GM19035 (cell line): ENCODE data around the gene MACROD2.
"Not testable (repeated sequence)": the region's sequence is repeated elsewhere in the genome, so short reads cannot be mapped to it uniquely, and the experiment has no call there.

Experiments used
- ATAC-seq: cut with Tn5 transposase; IDR thresholded peaks from one replicate; pipeline ENCODE4 v1.9.1; 2021; ENCODE audit not compliant: unreplicated experiment

MACROD2 gene

DNA sequence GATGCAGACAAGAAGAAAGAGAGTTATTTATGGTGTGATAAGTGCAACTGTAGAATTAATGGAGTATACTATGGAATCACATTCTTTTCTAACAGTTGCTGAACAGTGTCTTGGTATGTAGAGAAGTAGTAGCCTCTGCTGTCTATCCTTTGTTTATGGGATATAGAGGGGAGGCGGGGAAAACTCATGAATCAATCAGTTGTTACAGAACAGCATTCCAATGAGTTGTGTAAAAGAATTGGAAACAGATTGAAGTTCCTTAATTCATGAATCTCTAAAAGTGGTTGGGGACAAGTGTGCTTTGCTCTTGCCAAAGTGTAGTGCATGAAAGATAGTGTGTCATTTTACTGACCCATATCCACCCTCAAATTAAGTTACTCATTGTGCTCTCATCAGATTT, 264.4 kb downstream of the MACROD2 start:
- no peak for ATAC-seq

DNA sequence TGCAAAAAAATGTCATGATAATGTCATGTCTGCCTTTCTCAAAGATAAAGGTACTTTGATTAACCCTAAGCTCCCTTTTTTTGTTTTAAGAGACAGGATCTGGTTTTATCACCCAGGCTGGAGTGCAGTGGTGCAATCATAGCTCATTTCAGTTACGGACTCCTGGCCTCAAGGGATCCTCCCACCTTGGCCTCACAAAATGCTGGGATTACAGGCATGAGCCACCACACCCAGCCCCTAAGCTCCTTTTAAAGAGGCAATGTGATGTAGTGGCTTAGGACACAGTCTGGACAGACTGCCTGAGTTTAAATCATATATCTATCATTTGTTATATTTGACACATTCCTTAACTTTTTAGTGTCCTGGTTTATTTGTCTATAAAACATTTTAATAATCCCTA, 265.1 kb downstream of the MACROD2 start:
- ATAC-seq = no peak

DNA sequence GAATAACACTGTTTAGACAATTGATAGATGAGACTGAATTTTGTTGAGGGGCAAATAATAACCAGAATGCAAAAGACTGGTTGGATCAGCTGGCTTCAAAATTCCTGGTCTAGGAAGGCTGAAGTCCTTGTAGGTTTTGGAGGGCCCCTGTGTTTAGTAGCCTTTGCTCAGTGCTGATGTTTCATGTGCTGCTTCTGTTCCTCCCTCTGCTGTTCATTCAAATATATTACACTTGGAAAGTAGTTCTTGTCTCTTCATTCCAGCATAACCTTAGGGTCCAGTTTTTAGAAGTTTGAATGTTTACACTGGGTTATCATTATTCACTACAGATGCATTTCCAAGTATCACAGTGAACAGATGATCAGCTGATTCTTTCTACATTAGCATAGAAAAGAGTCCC, 269.6 kb downstream of the MACROD2 start:
- ATAC-seq = no peak

DNA sequence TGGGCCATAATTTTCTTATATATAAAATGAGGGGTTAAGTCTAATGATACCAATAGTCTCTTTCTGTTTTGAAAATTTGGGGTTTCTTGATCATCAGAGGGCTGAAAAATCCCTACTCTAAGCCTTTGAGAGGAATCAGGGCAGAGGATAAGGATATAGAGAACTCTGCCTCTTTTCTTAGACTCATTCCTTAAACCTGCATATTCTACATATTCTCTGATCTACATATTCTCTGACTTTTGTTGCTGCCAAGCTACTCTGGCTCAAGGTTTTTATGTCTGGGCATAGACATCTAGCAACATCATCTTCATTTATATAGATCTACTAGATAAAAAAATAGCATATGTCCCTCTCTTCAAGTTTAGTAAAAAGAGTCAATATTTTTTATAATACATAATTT, 270.9 kb downstream of the MACROD2 start:
- ATAC-seq = no peak

DNA sequence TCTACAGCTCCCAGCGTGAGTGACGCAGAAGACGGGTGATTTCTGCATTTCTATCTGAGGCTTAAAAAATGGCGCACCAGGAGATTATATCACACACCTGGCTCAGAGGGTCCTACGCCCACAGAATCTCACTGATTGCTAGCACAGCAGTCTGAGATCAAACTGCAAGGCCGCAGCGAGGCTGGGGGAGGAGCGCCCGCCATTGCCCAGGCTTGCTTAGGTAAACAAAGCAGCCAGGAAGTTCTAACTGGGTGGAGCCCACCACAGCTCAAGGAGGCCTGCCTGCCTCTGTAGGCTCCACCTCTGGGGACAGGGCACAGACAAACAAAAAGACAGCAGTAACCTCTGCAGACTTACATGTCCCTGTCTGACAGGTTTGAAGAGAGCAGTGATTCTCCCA, 275.4 kb downstream of the MACROD2 start:
- ATAC-seq = not testable (repeated sequence)

DNA sequence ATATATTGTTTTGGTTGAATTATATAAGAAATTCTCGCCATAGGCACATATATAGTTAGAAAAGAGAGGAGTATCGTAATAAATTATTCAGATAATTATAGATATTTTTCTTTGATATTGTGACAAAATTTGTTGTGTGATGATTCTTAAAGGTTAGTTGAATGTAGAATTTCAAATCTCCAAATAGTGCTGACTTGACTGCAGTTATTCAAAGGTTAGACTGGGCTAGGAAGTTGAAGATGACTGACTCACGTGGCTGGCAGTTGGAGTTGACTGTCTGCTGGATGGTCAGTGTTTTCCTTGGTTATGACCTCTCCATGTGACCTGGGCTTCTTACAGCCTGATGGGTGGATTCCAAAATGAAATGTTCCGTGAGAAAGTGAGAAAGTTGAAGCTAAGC, 286.8 kb downstream of the MACROD2 start:
- no peak for ATAC-seq

DNA sequence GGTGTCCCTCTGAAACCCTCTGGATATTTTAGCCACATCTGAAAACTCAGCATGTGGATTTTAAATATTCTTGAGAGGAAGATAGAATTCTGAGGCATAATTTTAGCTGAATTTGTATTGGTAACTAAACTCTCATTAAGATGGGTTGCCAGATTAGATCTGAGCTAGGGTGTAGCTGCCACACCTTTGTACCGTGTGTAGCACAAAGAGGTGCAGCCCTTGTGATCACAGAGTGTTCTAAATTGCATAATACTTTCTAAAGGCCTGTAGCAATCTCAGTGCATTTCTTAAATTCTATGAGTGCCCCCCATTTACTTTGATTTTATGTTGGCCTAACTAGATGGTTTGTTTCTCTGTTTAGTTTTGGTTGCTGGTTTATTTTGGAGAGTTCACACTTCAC, 289.1 kb downstream of the MACROD2 start:
- no peak for ATAC-seq

DNA sequence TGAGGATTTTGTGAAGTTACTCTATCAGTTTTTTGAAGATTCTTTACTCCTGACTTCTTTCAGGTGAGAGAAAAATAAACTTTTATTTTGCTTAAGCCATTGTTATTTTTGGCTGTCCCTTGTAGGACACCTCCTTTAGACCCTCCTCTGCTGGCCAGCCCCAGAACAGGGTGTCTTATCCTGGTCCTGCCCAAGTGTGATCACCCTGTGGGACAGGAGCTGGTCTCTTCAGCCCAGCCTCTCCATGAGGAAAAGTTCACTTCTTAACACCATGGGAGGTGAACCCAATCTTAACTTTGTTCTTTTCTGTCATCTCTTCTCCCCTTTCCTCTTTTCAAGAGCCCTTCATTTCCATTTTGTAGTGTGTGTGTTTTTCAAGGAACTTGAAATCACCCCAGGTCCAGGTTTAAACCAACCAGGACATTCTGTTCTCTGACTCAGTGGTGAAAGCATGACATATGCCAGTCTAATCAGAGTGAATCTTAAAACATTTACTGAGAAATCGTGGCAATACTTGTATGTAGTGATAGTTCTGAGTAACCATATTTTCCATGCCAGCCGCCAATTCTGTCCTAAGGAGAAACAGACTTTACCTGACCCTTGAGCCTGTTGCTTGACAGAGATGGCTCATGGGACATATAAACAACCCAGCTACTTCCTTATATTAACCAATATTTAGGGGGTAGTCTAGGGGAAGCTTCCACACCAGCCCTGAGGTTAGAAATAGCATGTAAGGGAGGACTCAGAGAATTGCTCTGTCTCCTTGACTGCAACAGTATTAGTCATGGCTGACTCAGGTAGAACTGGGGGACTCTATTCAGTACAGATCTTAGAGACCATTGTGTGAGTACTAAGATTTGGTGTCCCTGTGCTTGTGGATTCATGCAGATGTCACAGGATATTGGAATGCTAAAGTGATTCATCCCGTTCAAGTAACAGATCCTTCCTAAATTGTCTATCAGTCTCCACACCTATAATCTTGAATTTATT, 293.3 kb downstream of the MACROD2 start:
- ATAC-seq = no peak

DNA sequence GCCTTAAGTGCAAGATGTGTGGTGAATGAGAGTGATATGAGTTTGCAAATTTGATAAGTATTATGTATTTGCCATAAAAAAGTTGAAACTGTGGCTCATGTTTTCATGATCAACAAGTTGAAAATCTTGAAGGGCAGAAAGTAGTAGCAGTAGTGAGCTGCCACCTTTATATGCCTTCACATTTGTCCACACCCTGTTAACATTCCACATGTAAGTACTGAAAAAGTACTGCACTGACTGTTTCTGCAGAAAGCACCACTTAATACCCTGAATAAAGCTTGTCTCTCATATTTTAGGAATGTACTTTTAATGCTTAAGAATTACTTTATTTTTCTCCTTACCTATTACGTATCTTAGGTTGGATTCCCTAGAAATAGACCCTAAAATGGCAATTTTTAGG, 296.2 kb downstream of the MACROD2 start:
- ATAC-seq = no peak

DNA sequence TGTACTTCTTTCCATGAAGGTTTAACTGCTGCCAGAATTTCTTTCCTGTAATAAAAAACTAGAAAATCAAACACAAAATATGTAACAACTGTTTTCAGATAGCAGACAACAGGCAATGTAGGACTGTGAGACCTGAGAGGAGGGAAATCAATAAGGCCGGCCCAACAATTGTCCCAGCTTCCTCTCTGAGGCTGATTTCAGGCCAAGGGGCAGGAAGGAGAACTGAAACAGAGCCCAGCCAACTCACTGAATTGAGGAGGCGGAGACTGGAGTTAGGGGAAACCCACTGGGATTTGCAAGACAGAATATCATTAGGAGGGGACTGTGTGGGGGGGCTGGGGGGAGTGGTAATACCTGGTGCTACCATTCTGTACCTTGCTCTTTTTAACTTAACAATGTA, 299.9 kb downstream of the MACROD2 start:
- ATAC-seq = no peak

DNA sequence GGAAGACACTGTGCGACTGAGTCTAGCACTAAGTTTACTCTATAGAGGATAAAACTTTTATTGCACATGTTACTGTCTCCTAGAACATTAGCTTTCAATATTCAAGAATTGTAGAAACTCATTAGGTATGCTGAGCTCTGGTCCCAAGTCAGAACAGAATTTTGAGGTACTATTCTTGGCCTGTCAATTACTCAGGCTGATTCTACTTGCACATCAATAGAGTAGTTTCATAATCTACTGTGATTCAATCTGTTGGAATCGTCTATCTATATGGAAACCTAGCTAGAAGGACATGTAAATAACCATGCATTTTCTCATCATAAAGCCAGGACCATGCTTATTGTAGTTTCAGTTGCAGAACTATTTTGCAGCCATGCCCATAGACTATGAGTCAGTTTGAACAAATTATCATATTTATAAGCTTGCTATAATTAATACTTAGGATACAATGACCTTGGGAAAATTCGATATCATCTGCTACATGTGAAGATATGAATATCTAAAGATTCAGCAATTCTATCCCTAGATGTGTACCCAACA, 300.5 kb downstream of the MACROD2 start:
- no peak for ATAC-seq

DNA sequence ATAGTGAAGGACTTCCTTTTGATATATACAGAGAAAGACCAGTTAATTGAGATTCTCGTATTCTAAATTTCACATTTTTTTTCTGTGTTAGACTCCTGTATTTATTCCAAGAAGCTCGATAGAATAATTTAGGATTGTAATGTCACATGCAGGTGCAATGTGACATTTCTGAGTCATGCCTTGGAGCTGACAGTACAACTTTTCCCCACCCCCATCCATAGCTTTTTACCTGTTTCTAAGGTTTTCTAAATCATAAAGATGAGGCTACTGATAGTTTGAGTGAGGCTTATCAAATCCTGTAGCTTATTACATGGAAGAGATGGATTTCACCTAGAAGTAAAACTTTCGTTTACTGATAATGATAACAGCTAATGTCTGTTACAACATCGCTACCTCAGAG, 304.5 kb downstream of the MACROD2 start:
- no peak for ATAC-seq

DNA sequence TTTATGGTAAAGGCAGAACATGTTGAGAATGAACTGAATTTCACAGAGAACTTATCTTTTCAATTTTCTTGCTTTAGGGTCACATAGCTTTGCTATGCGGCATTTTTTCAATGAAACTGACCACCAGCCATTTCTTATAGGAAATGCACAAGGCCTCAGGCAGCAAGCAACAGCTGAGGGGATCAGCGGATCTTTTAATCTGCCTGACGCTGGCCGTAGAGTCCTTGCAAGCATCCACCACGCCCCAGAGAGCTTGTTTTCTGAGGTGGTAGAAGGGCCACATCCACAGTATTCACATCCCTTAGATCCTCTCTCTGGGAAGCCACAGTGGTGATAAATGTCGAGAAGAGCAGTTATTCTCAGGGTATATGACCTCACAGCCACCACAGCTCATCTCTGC, 307.8 kb downstream of the MACROD2 start:
- ATAC-seq = no peak

DNA sequence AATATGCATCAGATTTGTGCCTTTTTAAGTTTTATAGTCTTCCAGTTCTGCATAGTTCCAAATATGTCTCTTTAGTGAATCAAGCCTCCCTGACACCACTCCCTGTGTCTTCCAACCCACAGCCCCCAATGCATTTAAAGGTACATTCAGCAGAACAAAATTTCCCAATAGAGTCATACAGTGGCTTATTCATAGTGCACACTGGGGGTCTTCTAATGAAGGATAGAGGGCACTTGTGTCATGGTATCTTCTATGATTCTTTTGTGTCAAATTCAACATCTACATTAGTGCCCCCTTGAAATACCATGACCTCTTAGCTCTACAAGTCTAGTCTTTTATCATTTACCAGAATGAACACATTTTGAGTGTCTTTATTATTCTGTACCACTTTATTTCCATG, 308.3 kb downstream of the MACROD2 start:
- ATAC-seq = no peak

DNA sequence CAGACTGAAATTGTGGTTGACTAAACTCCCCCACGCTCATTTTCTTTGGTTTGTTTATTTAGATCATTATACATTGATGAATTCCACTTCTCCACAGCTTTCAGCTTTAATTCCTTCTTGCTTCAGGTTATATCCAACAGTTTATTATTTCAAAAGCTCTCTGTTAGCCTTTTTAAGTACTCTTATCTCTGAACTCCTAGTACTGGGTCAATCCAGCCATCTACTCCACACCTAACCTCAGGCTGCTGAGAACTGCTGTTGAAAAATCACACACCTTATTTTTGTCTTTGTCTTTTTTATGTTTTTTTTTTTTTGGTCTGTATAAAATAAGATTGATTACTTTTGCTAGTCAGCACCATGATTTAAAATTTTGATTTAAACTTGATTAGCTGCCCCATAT, 309.2 kb downstream of the MACROD2 start:
- no peak for ATAC-seq

DNA sequence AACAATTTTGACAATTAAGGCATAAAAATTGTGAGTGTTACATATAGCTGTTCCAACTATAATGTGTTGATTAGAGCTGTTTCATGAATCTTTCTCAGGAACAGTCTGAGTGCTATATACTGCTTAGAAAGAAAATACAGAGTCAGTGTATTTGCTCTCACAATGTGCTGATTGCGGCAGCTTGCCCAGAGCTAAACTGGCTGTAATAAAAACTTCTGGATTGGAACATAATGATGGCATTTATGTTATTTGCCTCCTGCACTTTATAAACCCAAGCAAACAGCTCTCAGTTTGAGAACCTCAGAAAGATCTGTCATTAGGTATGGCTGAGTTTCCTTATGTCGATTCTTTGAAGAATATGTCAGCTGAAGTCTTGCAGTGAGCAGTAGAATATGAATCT, 312.6 kb downstream of the MACROD2 start:
- ATAC-seq = no peak

DNA sequence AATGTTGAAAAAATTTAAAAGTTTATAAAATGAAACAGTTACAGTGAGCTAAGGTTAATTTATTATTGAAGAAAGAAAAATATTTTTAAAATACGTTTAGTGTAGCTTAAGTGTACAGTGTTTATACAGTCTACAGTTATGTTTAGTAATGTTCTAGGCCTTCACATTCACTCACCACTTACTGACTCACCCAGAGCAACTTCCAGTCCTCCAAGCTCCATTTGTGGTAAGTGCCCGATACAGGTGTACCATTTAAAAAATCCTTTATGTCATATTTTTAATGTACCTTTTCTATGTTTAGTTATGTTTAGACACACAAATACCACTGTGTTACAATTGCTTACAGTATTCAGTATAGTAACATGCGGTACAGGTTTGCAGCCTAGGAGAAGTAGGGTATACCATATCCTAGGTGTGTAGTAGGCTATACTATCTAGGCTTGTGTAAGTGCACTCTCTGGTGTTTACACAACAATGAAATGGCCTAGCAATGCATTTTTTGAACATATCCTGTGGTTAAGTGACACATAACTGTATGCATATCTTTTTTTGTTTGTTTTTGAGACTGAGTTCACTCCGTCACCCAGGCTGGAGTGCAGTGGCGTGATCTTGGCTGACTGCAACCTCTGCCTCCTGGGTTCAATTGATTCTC, 315.8 kb downstream of the MACROD2 start:
- ATAC-seq = no peak

DNA sequence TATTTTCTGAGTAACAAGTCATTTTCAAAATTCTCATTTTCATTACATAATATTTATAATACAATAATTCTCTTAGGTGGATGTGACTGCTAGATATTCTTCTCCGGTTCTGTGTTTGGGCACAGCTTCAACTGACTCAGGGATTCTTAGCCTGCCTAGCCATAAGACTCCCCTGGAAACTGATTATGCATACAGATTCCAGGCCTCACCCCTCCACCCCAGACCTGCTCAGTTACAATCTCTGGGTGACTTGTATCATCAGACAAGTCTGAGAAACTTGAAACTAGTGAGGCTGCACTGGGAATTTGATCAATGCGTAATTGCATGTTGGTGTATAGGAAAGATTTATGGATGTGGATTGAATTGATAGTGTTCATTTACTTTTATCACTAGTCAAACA, 316.7 kb downstream of the MACROD2 start:
- no peak for ATAC-seq

DNA sequence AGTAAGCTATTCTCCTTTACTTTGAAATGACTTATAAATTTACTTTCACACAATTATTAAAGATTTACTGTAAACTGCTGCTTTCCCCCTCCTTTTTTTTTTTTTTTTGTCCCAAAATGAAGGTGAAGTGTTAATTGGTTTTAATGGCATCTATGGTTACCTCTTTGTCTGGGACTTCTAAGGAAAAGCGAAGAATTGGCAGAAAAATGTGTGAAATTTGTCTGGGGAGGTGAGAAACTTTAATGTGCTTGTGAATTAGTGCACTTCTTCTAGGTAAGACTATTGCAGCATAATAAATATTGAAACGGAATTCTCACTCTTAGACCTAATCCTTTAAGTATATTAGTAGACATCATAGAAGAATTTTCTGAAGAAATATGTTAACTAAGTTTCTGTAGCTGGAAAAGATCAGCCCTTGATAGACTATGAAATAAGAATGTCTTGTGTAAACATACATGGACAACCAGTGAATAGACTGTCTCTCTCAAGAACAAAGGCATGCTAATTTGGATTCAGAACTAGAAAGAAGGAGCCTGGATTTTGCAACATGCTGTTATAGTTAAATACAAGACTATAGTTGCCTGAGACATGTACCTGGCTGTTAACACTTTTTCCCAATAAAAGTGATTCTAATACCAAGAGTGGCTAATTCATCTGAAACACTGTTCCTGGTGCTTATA, 318.2 kb downstream of the MACROD2 start:
- no peak for ATAC-seq

DNA sequence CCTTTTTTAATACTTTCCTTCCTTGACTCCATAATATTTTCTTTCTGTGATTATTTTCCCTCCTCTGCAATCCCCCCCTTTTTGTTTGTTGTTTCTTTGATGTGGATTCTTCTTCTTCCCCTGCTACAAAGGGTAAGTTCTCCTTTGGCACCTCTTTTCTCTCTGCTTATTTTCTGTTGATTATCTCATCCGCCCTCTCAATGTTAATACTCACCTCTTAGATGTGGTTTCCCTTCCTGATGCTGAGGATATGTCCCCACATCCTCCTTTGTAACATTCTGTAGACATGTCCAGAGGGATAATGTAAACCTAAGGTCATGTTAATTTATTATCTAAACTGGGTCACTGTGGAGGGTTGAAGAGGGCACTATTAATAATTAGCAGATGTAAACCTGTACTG, 324.4 kb downstream of the MACROD2 start:
- no peak for ATAC-seq

DNA sequence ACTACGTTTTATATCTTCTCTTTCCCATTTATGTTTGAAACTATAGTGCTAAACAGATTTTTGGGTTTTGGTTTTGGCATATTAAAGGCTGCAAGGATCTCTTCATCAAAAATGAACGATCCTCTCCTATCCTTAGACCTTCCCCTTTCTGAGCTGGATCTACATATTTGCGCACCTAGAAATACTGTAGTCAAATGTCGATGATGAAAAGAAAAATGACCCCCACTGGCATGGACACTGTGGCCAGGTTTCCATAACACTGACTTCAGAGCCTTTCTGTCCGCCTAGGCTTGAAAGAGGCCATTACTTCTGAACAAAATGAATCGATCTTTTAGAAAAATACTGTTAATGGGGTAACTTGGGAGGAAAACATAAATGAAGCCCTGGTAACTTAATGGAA, 336.3 kb downstream of the MACROD2 start:
- ATAC-seq = no peak

DNA sequence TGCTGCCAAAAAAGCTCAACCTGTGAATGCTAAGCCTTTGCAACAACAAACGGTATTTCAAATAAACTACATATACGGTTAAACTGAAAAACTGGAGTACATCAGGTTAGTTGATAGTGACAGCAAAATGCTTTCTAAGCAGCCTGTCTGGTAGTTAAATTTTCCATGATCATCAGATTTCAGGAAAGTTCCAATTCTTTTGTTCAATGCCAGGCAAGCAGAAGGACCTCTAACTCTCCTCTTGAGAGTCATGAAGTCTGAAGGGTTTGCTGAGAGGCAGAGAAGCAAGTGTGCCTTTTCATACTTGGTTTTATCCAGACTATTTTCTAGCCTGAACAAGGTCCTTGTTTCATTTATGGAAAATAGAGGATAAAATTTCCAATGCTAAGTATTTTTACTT, 337.6 kb downstream of the MACROD2 start:
- ATAC-seq = no peak
